Embryonic facial prominence (tissue), 1 donor: ENCODE results near the gene CASTOR1.

Source experiments
- DNase-seq: peaks from one replicate; pipeline ENCODE4 v3.0.0-alpha.2; 2016; ENCODE audit errors: extremely low spot score

The CASTOR1 gene

GRCh38 chr22:30245181-30245984, 43.9 kb downstream of the CASTOR1 start:
- no peak for DNase-seq

GRCh38 chr22:30244641-30245040, 44.7 kb downstream of the CASTOR1 start:
- no peak for DNase-seq

GRCh38 chr22:30244066-30244465, 45.2 kb downstream of the CASTOR1 start:
- no peak for DNase-seq

GRCh38 chr22:30243661-30244060, 45.6 kb downstream of the CASTOR1 start:
- no peak for DNase-seq

- DNase-seq: no peak
Measured at GRCh38 chr22:30241576-30242371, 47.5 kb downstream of the CASTOR1 start.

GRCh38 chr22:30240541-30241417, 48.5 kb downstream of the CASTOR1 start:
- no peak for DNase-seq

GRCh38 chr22:30239488-30240405, 49.6 kb downstream of the CASTOR1 start:
- no peak for DNase-seq

- no peak for DNase-seq
Measured at GRCh38 chr22:30238661-30239487, 50.4 kb downstream of the CASTOR1 start.

GRCh38 chr22:30238136-30238535, 51.2 kb downstream of the CASTOR1 start:
- DNase-seq: no peak

GRCh38 chr22:30236875-30237274, 52.4 kb downstream of the CASTOR1 start:
- no peak for DNase-seq

GRCh38 chr22:30235687-30236170, 53.6 kb downstream of the CASTOR1 start:
- no peak for DNase-seq
